H1 (cell line): Measurements from ENCODE around the gene MDK. TPM values are rescaled to one million over a fixed set of nuclear protein-coding genes. Genes with fewer than 3 reads are reported as not detected.

ENCODE experiments used
- CTCF ChIA-PET: fragments of 300-600 bp; sonication (Branson Sonifier 250); formaldehyde crosslinking; loops from one replicate; lab custom pipeline; 2021; ENCODE audit not compliant: partially characterized antibody; lab: Charles Lee
- POLR2A ChIA-PET: fragments of 300-600 bp; sonication (Branson Sonifier 250); formaldehyde crosslinking; loops from one replicate; lab custom pipeline; 2021; ENCODE audit warnings: inconsistent platforms; ENCODE audit not compliant: partially characterized antibody; lab: Charles Lee
- DNase-seq, 2 experiments: peaks; one replicate each; pipeline versions ENCODE4 v3.0.0 to v3.0.0-alpha.2; 2010 to 2022; ENCODE audit warnings: low spot score in 2 of 2, low read depth in 1 of 2, mixed read lengths in 1 of 2
- FAIRE-seq: peaks from 2 replicates; lab custom pipeline; 2011; peaks lifted over from hg19 to GRCh38; lab: Jason Lieb, UNC
- H2AFZ ChIP-seq: 2 replicates; pipeline ENCODE4 v1.8.1; 2012; ENCODE audit warnings: low read length, inconsistent platforms
- H2AK5ac ChIP-seq: 2 replicates; pipeline ENCODE4 v1.6.1; 2013; ENCODE audit warnings: low read depth, low read length
- H2BK120ac ChIP-seq: replicated peaks from 2 replicates; pipeline ENCODE3; 2013; ENCODE audit warnings: low read depth, low read length, inconsistent platforms
- H2BK12ac ChIP-seq: 2 replicates; pipeline ENCODE4 v1.6.1; 2013; ENCODE audit warnings: low read depth, low read length
- H2BK15ac ChIP-seq: 2 replicates; pipeline ENCODE4 v1.6.1; 2013; ENCODE audit warnings: low read length
- H2BK20ac ChIP-seq: 2 replicates; pipeline ENCODE4 v1.6.1; 2013; ENCODE audit warnings: low read length
- H2BK5ac ChIP-seq: 2 replicates; pipeline ENCODE4 v1.6.1; 2013; ENCODE audit warnings: low read depth, low read length
- H3K14ac ChIP-seq: 2 replicates; pipeline ENCODE4 v1.6.1; 2013; ENCODE audit warnings: inconsistent platforms; ENCODE audit not compliant: insufficient read length
- H3K18ac ChIP-seq: 2 replicates; pipeline ENCODE4 v1.6.1; 2013; ENCODE audit warnings: low read length; ENCODE audit errors: extremely low read depth
- H3K23ac ChIP-seq: 2 replicates; pipeline ENCODE4 v1.6.1; 2013; ENCODE audit warnings: inconsistent platforms; ENCODE audit not compliant: insufficient read length
- H3K23me2 ChIP-seq: 2 replicates; pipeline ENCODE4 v1.6.1; 2013; ENCODE audit warnings: low read depth, low read length
- H3K27ac ChIP-seq: 2 replicates; pipeline ENCODE4 v1.6.1; 2011; ENCODE audit warnings: low read depth, low read length, inconsistent platforms
- H3K27me3 ChIP-seq, 4 experiments: replicated peaks in 1 of 4; 1 replicate in 1 of 4; 2 replicates in 3 of 4; pipeline versions ENCODE4 v1.6.1 to v1.8.1; 2011 to 2013; ENCODE audit warnings: low read length in 3 of 4, mild to moderate bottlenecking in 3 of 4, inconsistent platforms in 2 of 4, mixed read lengths in 2 of 4, moderate library complexity in 1 of 4; ENCODE audit not compliant: control insufficient read depth in 3 of 4, insufficient read depth in 3 of 4; ENCODE audit errors: extremely low read depth in 1 of 4
- H3K36me3 ChIP-seq, 4 experiments: 2 replicates each; pipeline versions ENCODE4 v1.6.1 to v1.8.1; 2011 to 2013; ENCODE audit warnings: mild to moderate bottlenecking in 4 of 4, low read length in 3 of 4, moderate library complexity in 2 of 4, control low read depth in 1 of 4, inconsistent platforms in 1 of 4; ENCODE audit not compliant: insufficient read depth in 4 of 4, control insufficient read depth in 2 of 4
- H3K4ac ChIP-seq: replicated peaks from 2 replicates; pipeline ENCODE3; 2013; ENCODE audit warnings: low read length, low read depth, mixed read lengths, inconsistent platforms; ENCODE audit not compliant: insufficient read length
- H3K4me1 ChIP-seq, 4 experiments: replicated peaks in 1 of 4; 1 replicate in 1 of 4; 2 replicates in 3 of 4; pipeline versions ENCODE4 v1.6.1 to v1.8.1; 2011 to 2013; ENCODE audit warnings: low read length in 3 of 4, inconsistent platforms in 2 of 4, mixed read lengths in 1 of 4; ENCODE audit not compliant: insufficient read depth in 4 of 4, control insufficient read depth in 3 of 4
- H3K4me2 ChIP-seq, 2 experiments: 2 replicates each; pipeline versions ENCODE4 v1.6.1 to v1.8.1; 2011 to 2013; ENCODE audit warnings: low read depth in 2 of 2, low read length in 2 of 2, control low read depth in 1 of 2, inconsistent platforms in 1 of 2, mild to moderate bottlenecking in 1 of 2; ENCODE audit not compliant: insufficient read depth in 1 of 2
- H3K4me3 ChIP-seq, 4 experiments: fragments of 200-600, 300-600 bp in 1 of 4; sonication (generic), shearing (Covaris generic), sonication (Bioruptor Twin) in 1 of 4; 2 replicates each; pipeline versions ENCODE4 v1.5.1 to v1.8.1; 2011 to 2016; ENCODE audit warnings: low read length in 4 of 4, low read depth in 3 of 4, control low read depth in 2 of 4, inconsistent platforms in 2 of 4, mild to moderate bottlenecking in 2 of 4, mixed read lengths in 1 of 4, moderate library complexity in 1 of 4; ENCODE audit not compliant: insufficient read depth in 2 of 4; ENCODE audit errors: extremely low read depth in 1 of 4
- H3K56ac ChIP-seq: replicated peaks from 2 replicates; pipeline ENCODE3; 2013; ENCODE audit warnings: low read depth, mild to moderate bottlenecking, mixed read lengths, low read length, inconsistent platforms; ENCODE audit not compliant: insufficient read length
- H3K79me1 ChIP-seq: 2 replicates; pipeline ENCODE4 v1.6.1; 2013; ENCODE audit warnings: low read depth, low read length, control low read depth
- H3K79me2 ChIP-seq, 2 experiments: 2 replicates each; pipeline versions ENCODE4 v1.6.1 to v1.8.1; 2012 to 2013; ENCODE audit warnings: low read length in 2 of 2, mild to moderate bottlenecking in 2 of 2, inconsistent platforms in 1 of 2; ENCODE audit not compliant: insufficient read depth in 2 of 2, control insufficient read depth in 1 of 2
- H3K9ac ChIP-seq, 4 experiments: replicated peaks in 1 of 4; 1 replicate in 1 of 4; 2 replicates in 3 of 4; pipeline versions ENCODE4 v1.6.1 to v1.8.1; 2011 to 2013; ENCODE audit warnings: low read depth in 3 of 4, low read length in 3 of 4, control low read depth in 2 of 4, mild to moderate bottlenecking in 2 of 4, moderate library complexity in 2 of 4, inconsistent platforms in 1 of 4; ENCODE audit errors: extremely low read depth in 1 of 4
- H3K9me3 ChIP-seq, 2 experiments: 2 replicates each; pipeline versions ENCODE4 v1.6.1 to v1.8.1; 2012 to 2013; ENCODE audit warnings: mild to moderate bottlenecking in 2 of 2, moderate library complexity in 2 of 2, control low read depth in 1 of 2, inconsistent platforms in 1 of 2, low read depth in 1 of 2, low read length in 1 of 2, mixed read lengths in 1 of 2; ENCODE audit not compliant: insufficient read depth in 2 of 2
- H4K20me1 ChIP-seq, 2 experiments: replicated peaks in 1 of 2; 2 replicates each; pipeline versions ENCODE3 to v1.8.1; 2011 to 2013; ENCODE audit warnings: inconsistent platforms in 2 of 2, low read length in 2 of 2, mild to moderate bottlenecking in 1 of 2; ENCODE audit not compliant: insufficient read depth in 2 of 2, control insufficient read depth in 1 of 2
- H4K5ac ChIP-seq: 2 replicates; pipeline ENCODE4 v1.6.1; 2013; ENCODE audit warnings: low read length, low read depth, mixed read lengths, inconsistent platforms; ENCODE audit not compliant: insufficient read length
- H4K8ac ChIP-seq: 2 replicates; pipeline ENCODE4 v1.8.0; 2013; ENCODE audit warnings: mild to moderate bottlenecking, moderate library complexity, low read length, inconsistent platforms; ENCODE audit not compliant: insufficient read depth; ENCODE audit errors: extremely low read depth
- H4K91ac ChIP-seq: replicated peaks from 2 replicates; pipeline ENCODE3; 2013; ENCODE audit warnings: low read length, mixed read lengths, inconsistent platforms; ENCODE audit not compliant: insufficient read length
- JUN ChIP-seq: IDR thresholded peaks from 2 replicates; pipeline ENCODE4 v1.6.1; 2011; ENCODE audit warnings: low read depth, mild to moderate bottlenecking, improper control_type of control experiment, low read length
- RAD21 ChIP-seq, 2 experiments: IDR thresholded peaks in 1 of 2; conservative IDR thresholded peaks in 1 of 2; 2 replicates each; pipeline ENCODE4 v1.6.1; 2011; ENCODE audit warnings: low read depth in 2 of 2, low read length in 2 of 2, improper control_type of control experiment in 1 of 2, inconsistent platforms in 1 of 2, mild to moderate bottlenecking in 1 of 2, moderate library complexity in 1 of 2
- WGBS, 2 experiments: shearing (Covaris generic) in 1 of 2; methylation state at CpG; one replicate each; pipeline versions ENCODE4 v1.1.6 to v1.1.7; 2013 to 2015; ENCODE audit warnings: low lambda C conversion rate in 2 of 2, mixed read lengths in 2 of 2, inconsistent platforms in 1 of 2, low coverage in 1 of 2, missing lambda C conversion rate in 1 of 2; ENCODE audit not compliant: insufficient replicate concordance in 2 of 2, insufficient coverage in 1 of 2, insufficient read length in 1 of 2; ENCODE audit errors: extremely low coverage in 1 of 2, missing lambda C conversion rate in 1 of 2; 5-methylcytosine and 5-hydroxymethylcytosine counted together
- polyA plus RNA-seq, 7 experiments: library from polyadenylated mRNA; depleted of rRNA in 3 of 7; stranded (reverse) in 5 of 7; unstranded in 2 of 7; fragments of >200 nt in 5 of 7; fragments of 200-250 nt in 2 of 7; gene quantifications; 1 replicate in 5 of 7; 2 replicates in 1 of 7; 4 replicates in 1 of 7; pipeline versions ENCODE4 v1.2.1 to v1.2.3, GENCODE V29; 2011 to 2013; ENCODE audit warnings: missing spikeins in 2 of 7, mixed read lengths in 2 of 7
- total RNA-seq: library from RNA; stranded (reverse); fragmentation: NEBNext Ultra II Directional; extraction: Animal tissue kit (Norgen Biotek cat#: 25700); gene quantifications from 2 replicates; pipeline ENCODE4 v1.2.1, GENCODE V29; 2021

Gene MDK
- total and polyA plus RNA-seq, 2 of the 8 experiments (the other 6 are each of a cell fraction or from before 2014, with no cell fraction given), result 309 to 606 TPM

DNA sequence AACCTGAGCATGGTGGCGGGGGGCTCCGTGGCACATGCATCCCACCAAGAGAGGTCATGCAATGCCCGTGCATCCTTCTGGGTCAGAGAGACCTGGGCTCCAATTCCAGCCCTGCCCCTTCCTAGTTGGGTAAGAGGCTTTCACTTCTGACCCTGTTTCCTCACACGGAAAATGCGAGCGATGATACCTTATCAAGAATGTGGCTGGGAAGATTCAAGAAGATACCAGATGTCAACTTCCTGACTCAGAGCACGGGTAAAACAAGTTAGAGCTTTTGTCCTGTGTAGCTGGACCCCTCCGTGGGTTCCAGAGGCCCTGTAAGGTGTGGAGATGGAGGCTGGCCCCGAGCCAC lies 42.9 kb upstream of the MDK start:
- H2BK15ac ChIP-seq, result peak overlapping the region; percentile 18; the same call in 1 of the 2 replicates
- H3K27me3 ChIP-seq, result peaks cover 2 to 11% (median 10%) of the 10 kb centered on the region in 4 experiments
- H3K4ac ChIP-seq, result peak overlapping the region; percentile 34
- H3K23ac ChIP-seq, result no peak overlapping the region
- peak overlapping the region; percentile 74 for H3K27ac ChIP-seq
- no peak overlapping the region; a peak in 2 of 7 replicates for H3K9ac ChIP-seq
- peak overlapping the region; percentile 97 for H3K18ac ChIP-seq
- no peaks in the 10 kb centered on the region for H3K9me3 ChIP-seq
- FAIRE-seq (no peak), DNase-seq (no peak)
- H2BK20ac ChIP-seq, result peak overlapping the region; percentile 68
- no peaks in the 10 kb centered on the region; the same call in 1 of the 2 replicates for H3K23me2 ChIP-seq
- H2AK5ac ChIP-seq, result peak overlapping the region; percentile 60; the same call in 1 of the 2 replicates
- peak overlapping the region in 2 of 4 experiments; percentile 15 to 46; a peak in 4 of 8 replicates for H3K4me3 ChIP-seq
- H2BK5ac ChIP-seq, result peak overlapping the region; percentile 92
- peaks cover 34 to 62% (median 54%) of the 10 kb centered on the region in 4 experiments for H3K4me1 ChIP-seq
- 0 out of 2 replicates have a peak, but pooled peaks cover 3% of the 10 kb centered on the region for H3K79me1 ChIP-seq
- H2AFZ ChIP-seq, result no peak overlapping the region
- H2BK12ac ChIP-seq, result peak overlapping the region; percentile 84
- WGBS, 2 experiments, result 29% methylated on average over 9 of the region's 9 CpGs; no CpG with 5 or more reads in 1 of the 2 experiments
- H3K4me2 ChIP-seq, result peak overlapping the region; percentile 55 to 68
- ChIA-PET POLR2A (interaction anchor here (0.8 to 3.4 kb wide), 13 partner anchors 8 to 214 kb away, joined by 3 to 21 read pairs (median 6); partner anchors contain the start of gene DGKZ), CTCF (interaction anchor here (0.9 to 44.5 kb wide), 7 partner anchors 4 to 95 kb away, joined by 3 to 1004 read pairs (median 6); partner anchors contain the start of genes DGKZ and MDK)
- H4K8ac ChIP-seq, result peak overlapping the region; percentile 69; the same call in 1 of the 2 replicates
- peak overlapping the region; percentile 80 for H3K56ac ChIP-seq
- H3K14ac ChIP-seq, result no peak overlapping the region
- H4K5ac ChIP-seq, result peak overlapping the region; percentile 87
- H2BK120ac ChIP-seq, result peak overlapping the region; percentile 77
- no peaks in the 10 kb centered on the region for H4K20me1 ChIP-seq
- no peaks in the 10 kb centered on the region for H3K36me3 ChIP-seq
- H4K91ac ChIP-seq, result peak overlapping the region; percentile 84
- H3K79me2 ChIP-seq, result no peaks in the 10 kb centered on the region
- TF ChIP-seq RAD21 (IDR thresholded peaks at IDR 0.05 in 1 of 2, conservative IDR thresholded peaks at IDR 0.05 in 1 of 2; ENCODE audit: low read depth in 2 of 2, low read length in 2 of 2), result no peak
- no peak for TF ChIP-seq JUN
